OCI-LY3 (cell line): ENCODE measurements around the gene UBA52.

Experiments
- CTCF ChIP-seq: fragments of 200-600, 300-600 bp; sonication (generic); IDR thresholded peaks from 2 replicates; pipeline ENCODE4 v1.5.1; 2014; ENCODE audit warnings: antibody characterized with exemption, low read length, low read depth
- EZH2phosphoT487 ChIP-seq: fragments of 200-600 bp; shearing (Covaris generic); IDR thresholded peaks from 2 replicates; pipeline ENCODE4 v1.6.1; 2018; ENCODE audit warnings: antibody characterized with exemption, mixed run types, low read depth

GRCh38 chr19:18576383-18576782 is 4.7 kb downstream of the UBA52 start:
- TF ChIP-seq CTCF (no peak), EZH2phosphoT487 (no peak)
